Upper lobe of left lung (tissue), 6 donors: ENCODE measurements around the gene ASIC4. TPM values are rescaled to one million over a fixed set of nuclear protein-coding genes. Genes with fewer than 3 reads are reported as not detected.
A peak's percentile ranks its signal among the peaks of the same experiment; 100 is the strongest.

Experiments
- ATAC-seq, 2 donors: fragments of 200-7000 bp; cut with Tn5 transposase; one replicate each; pipeline ENCODE4 v1.9.1; 2022; ENCODE audit warnings: mild to moderate bottlenecking in 2 of 2, moderate library complexity in 2 of 2; ENCODE audit not compliant: low FRiP score in 2 of 2
- DNase-seq, 2 donors: peaks; one replicate each; pipeline ENCODE4 v3.0.0-alpha.2; 2019 to 2020
- H3K27ac ChIP-seq, 4 donors: fragments of 200-600 bp; sonication (generic); one replicate each; pipeline ENCODE4 v1.5.1; 2016 to 2019
- H3K27me3 ChIP-seq, 4 donors: fragments of 200-600 bp; sonication (generic); one replicate each; pipeline ENCODE4 v1.5.1; 2017 to 2019
- H3K36me3 ChIP-seq, 4 donors: fragments of 200-600 bp; sonication (generic); one replicate each; pipeline ENCODE4 v1.5.1; 2016 to 2019
- H3K4me1 ChIP-seq, 4 donors: fragments of 200-600 bp; sonication (generic); one replicate each; pipeline ENCODE4 v1.5.1; 2018 to 2019
- H3K4me3 ChIP-seq, 4 donors: fragments of 200-600 bp; sonication (generic); one replicate each; pipeline ENCODE4 v1.5.1; 2017 to 2019; ENCODE audit warnings: mild to moderate bottlenecking in 2 of 4, moderate library complexity in 1 of 4
- H3K9me3 ChIP-seq, 4 donors: fragments of 200-600 bp; sonication (generic); one replicate each; pipeline ENCODE4 v1.5.1; 2018 to 2019
- EP300 ChIP-seq, 4 donors: sonication (generic); formaldehyde crosslinking; IDR thresholded peaks; one replicate each; pipeline ENCODE4 v1.5.1; 2017; ENCODE audit warnings: antibody characterized with exemption in 4 of 4, control low read depth in 2 of 4
- POLR2A ChIP-seq, 4 donors: fragments of 450-650 bp; IDR thresholded peaks; one replicate each; pipeline ENCODE4 v1.5.1; 2016 to 2017; ENCODE audit warnings: antibody characterized with exemption in 4 of 4, mild to moderate bottlenecking in 2 of 4
- POLR2AphosphoS5 ChIP-seq, 2 donors: sonication (generic); formaldehyde crosslinking; IDR thresholded peaks; one replicate each; pipeline ENCODE4 v1.5.1; 2017; ENCODE audit warnings: antibody characterized with exemption in 2 of 2
- whole genome bisulfite sequencing, 2 donors: methylation state at CpG; one replicate each; pipeline ENCODE4 v1.1.5; 2017 to 2018; 5-methylcytosine and 5-hydroxymethylcytosine counted together
- total RNA-seq, 6 donors: library from RNA; depleted of rRNA in 4 of 6; stranded (reverse); fragments of >200 nt in 4 of 6; gene quantifications; one replicate each; pipeline versions ENCODE4 v1.1.0 to v1.2.1, GENCODE V29; 2016 to 2021
- TF ChIP-seq, protein P1 (sequence below), 6 experiments: fragments of 450-650 bp in 4 of 6; fragments of 200-600 bp in 2 of 6; sonication (generic) in 2 of 6; IDR thresholded peaks; one replicate each; pipeline ENCODE4 v1.5.1; 2016 to 2019; ENCODE audit warnings: antibody characterized with exemption in 6 of 6
- donor health status: DM: no; HTN: no; CAD: no; lungs with moderate emphysema.
- donor health status: DM: no; HTN: yes; CAD: no; lungs with severe emphysema.

The ASIC4 gene
- total RNA-seq, 6 donors from 2014 or later = 0.20 to 0.34 (median 0.29) TPM; not detected in 3

- 85 to 90% methylated on average over 5 of the region's 5 CpGs for WGBS, 2 donors
- Histone ChIP-seq H3K4me1 (peaks cover 8 to 17% (median 17%) of the 10 kb centered on the region in 4 donors), H3K27me3 (peaks cover 0 to 31% (median 15%) of the 10 kb centered on the region in 4 donors), H3K27ac (no peak overlapping the region), H3K9me3 (no peaks in the 10 kb centered on the region), H3K4me3 (no peak overlapping the region), H3K36me3 (no peaks in the 10 kb centered on the region)
- TF ChIP-seq, protein P1, sequence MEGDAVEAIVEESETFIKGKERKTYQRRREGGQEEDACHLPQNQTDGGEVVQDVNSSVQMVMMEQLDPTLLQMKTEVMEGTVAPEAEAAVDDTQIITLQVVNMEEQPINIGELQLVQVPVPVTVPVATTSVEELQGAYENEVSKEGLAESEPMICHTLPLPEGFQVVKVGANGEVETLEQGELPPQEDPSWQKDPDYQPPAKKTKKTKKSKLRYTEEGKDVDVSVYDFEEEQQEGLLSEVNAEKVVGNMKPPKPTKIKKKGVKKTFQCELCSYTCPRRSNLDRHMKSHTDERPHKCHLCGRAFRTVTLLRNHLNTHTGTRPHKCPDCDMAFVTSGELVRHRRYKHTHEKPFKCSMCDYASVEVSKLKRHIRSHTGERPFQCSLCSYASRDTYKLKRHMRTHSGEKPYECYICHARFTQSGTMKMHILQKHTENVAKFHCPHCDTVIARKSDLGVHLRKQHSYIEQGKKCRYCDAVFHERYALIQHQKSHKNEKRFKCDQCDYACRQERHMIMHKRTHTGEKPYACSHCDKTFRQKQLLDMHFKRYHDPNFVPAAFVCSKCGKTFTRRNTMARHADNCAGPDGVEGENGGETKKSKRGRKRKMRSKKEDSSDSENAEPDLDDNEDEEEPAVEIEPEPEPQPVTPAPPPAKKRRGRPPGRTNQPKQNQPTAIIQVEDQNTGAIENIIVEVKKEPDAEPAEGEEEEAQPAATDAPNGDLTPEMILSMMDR (IDR thresholded peaks at IDR 0.05) = no peak
- TF ChIP-seq POLR2A (IDR thresholded peaks at IDR 0.05) (no peak), POLR2AphosphoS5 (IDR thresholded peaks at IDR 0.05) (no peak), EP300 (IDR thresholded peaks at IDR 0.05) (no peak)
- ATAC-seq = no peak
- no peak for DNase-seq
Observed at GRCh38 chr2:219493086-219493485, 21.2 kb upstream of the ASIC4 start.

DNA sequence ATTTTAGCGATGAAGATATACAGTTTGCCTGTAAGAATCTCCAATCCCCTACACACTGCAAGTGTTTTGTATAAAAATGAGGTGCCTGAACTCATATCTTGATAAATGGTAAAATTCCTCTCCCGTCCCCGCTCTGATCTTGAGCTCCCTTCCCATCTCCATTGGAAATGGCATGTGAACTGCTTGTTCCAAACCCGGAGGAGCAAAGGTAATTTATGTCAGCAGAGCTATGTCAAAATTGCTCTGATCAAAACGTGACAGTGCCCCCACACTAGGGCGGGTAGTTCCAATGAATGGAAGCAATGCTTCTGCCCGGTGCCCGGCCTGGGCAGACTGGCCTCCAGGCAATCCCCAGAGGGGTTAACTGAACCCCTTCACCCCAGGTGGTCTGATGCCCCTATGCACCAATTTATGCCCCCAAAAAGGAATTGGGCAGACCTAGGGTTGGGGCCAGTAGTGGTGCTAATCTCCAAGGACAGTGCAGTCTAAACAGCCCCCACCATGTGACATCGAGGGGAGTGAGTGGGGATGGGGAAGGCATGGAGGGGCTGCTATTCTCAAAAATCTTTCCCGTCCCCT, 19.2 kb upstream of the ASIC4 start:
- Histone ChIP-seq H3K9me3 (no peaks in the 10 kb centered on the region), H3K4me1 (peaks cover 16 to 29% (median 28%) of the 10 kb centered on the region in 4 donors), H3K27me3 (peaks cover 0 to 27% (median 15%) of the 10 kb centered on the region in 4 donors), H3K4me3 (no peak overlapping the region), H3K36me3 (no peaks in the 10 kb centered on the region), H3K27ac (no peak overlapping the region)
- no peak for DNase-seq
- no peak for ATAC-seq
- 15 to 29% methylated on average over 9 to 10 of the region's 10 CpGs for WGBS, 2 donors
- TF ChIP-seq, protein P1 (IDR thresholded peaks at IDR 0.05) = peak in 1 of 6 experiments; percentile 54
- TF ChIP-seq POLR2AphosphoS5 (IDR thresholded peaks at IDR 0.05) = no peak
- TF ChIP-seq EP300 (IDR thresholded peaks at IDR 0.05) = no peak

DNA sequence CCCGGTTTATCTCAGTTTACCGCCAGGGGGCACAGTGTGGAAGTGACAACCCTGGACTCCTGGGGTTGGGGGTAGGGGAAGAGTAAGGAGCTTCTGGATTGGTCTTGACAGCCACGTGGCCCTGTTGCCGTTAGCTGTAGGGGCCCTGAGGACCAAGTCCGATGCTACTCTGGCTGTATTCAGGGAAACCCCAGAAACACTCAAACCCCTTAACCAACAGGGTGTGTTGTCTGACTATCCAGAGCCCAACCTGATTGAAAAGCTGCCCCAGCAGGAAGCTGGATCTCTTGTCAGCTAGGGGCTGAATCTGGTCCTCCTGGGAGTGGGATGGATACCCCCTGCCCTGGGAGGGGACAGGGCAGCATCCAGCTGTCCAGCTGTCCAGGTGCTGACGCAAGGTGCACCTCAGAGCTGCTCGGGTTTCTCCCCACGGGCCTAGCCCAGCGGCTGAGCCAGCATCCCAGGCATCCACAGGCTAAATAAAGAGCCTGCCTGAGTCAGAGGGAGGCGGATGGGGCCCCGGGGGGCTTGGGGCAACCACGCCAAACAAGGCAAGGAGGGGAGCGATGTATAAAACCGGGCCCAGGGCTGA, 18.7 kb upstream of the ASIC4 start:
- Histone ChIP-seq H3K27me3 (peaks cover 0 to 27% (median 15%) of the 10 kb centered on the region in 4 donors), H3K36me3 (no peaks in the 10 kb centered on the region), H3K9me3 (no peaks in the 10 kb centered on the region), H3K27ac (peak overlapping the region in 1 of 4 donors; percentile 14), H3K4me3 (no peak overlapping the region), H3K4me1 (peaks cover 19 to 30% (median 30%) of the 10 kb centered on the region in 4 donors)
- 22 to 28% methylated on average over 7 to 9 of the region's 14 CpGs for WGBS, 2 donors
- ATAC-seq = no peak
- peak; percentile 46 to 66 for DNase-seq
- TF ChIP-seq, protein P1 (IDR thresholded peaks at IDR 0.05) = peak; percentile 4 to 52 (median 42)
- TF ChIP-seq EP300 (IDR thresholded peaks at IDR 0.05) = no peak

- no peak for ATAC-seq
- TF ChIP-seq EP300 (IDR thresholded peaks at IDR 0.05) (no peak), POLR2AphosphoS5 (IDR thresholded peaks at IDR 0.05) (no peak), POLR2A (IDR thresholded peaks at IDR 0.05) (no peak)
- TF ChIP-seq, protein P1 (IDR thresholded peaks at IDR 0.05) = no peak
- no peaks in the 10 kb centered on the region for H3K9me3 ChIP-seq
- no peaks in the 10 kb centered on the region for H3K36me3 ChIP-seq
- H3K4me1 ChIP-seq = peaks cover 19 to 30% (median 30%) of the 10 kb centered on the region in 4 donors
- H3K27me3 ChIP-seq = peaks cover 0 to 27% (median 15%) of the 10 kb centered on the region in 4 donors
- H3K4me3 ChIP-seq = peak overlapping the region in 2 of 4 donors; percentile 68 to 75
- 20 to 30% methylated on average over 10 to 19 of the region's 20 CpGs for WGBS, 2 donors
- no peak overlapping the region for H3K27ac ChIP-seq
- DNase-seq = no peak
Observed at GRCh38 chr2:219496247-219496824, 17.9 kb upstream of the ASIC4 start.
